ENCODE results near the gene PRG3.

Gene PRG3

GRCh38 chr11:57353036-57353435 lies 27.9 kb downstream of the PRG3 start:
- Histone ChIP-seq H3K36me3 (ENCODE audit: control insufficient read depth, insufficient read depth, low read length) (no peaks in the 10 kb centered on the region), H3K4me3 (ENCODE audit: insufficient read depth, low read depth, low read length) (no peak overlapping the region)
- 49 to 64% methylated on average over 5 of the region's 5 CpGs for WGBS, 2 experiments

GRCh38 chr11:57349491-57350274 lies 31.3 kb downstream of the PRG3 start:
- peak overlapping the region; percentile 6 for H3K4me3 ChIP-seq (ENCODE audit: insufficient read depth, low read depth, low read length)
- H3K27ac ChIP-seq (ENCODE audit: insufficient read depth, low read depth, low read length, poor library complexity, severe bottlenecking), result no peak overlapping the region
- 19 to 20% methylated on average over 31 of the region's 31 CpGs for WGBS, 2 experiments
- H3K27me3 ChIP-seq (ENCODE audit: control insufficient read depth, insufficient read depth, low read length, poor library complexity, severe bottlenecking), result no peaks in the 10 kb centered on the region
- H3K4me1 ChIP-seq (ENCODE audit: control insufficient read depth, insufficient read depth, low read length), result peaks cover 25% of the 10 kb centered on the region
- no peaks in the 10 kb centered on the region for H3K9me3 ChIP-seq (ENCODE audit: control insufficient read depth, low read length)
- no peaks in the 10 kb centered on the region for H3K36me3 ChIP-seq (ENCODE audit: control insufficient read depth, insufficient read depth, low read length)

More at GRCh38 chr11:57353036-57353435, 27.9 kb downstream of the PRG3 start:
- H3K27me3 ChIP-seq (ENCODE audit: control insufficient read depth, insufficient read depth, low read length, poor library complexity, severe bottlenecking), result no peaks in the 10 kb centered on the region
- no peaks in the 10 kb centered on the region for H3K9me3 ChIP-seq (ENCODE audit: control insufficient read depth, low read length)
- H3K4me1 ChIP-seq (ENCODE audit: control insufficient read depth, insufficient read depth, low read length), result peaks cover 25% of the 10 kb centered on the region
- peak overlapping the region; percentile 83 for H3K27ac ChIP-seq (ENCODE audit: insufficient read depth, low read depth, low read length, poor library complexity, severe bottlenecking)

- 92 to 93% methylated on average over 14 of the region's 14 CpGs for WGBS, 2 experiments
- Histone ChIP-seq H3K4me1 (ENCODE audit: control insufficient read depth, insufficient read depth, low read length) (peaks cover 18% of the 10 kb centered on the region), H3K27ac (ENCODE audit: insufficient read depth, low read depth, low read length, poor library complexity, severe bottlenecking) (no peak overlapping the region)
Observed at GRCh38 chr11:57348636-57349313, 32.2 kb downstream of the PRG3 start.

GRCh38 chr11:57348052-57348451 lies 32.9 kb downstream of the PRG3 start:
- Histone ChIP-seq H3K9me3 (ENCODE audit: control insufficient read depth, low read length) (no peaks in the 10 kb centered on the region), H3K4me1 (ENCODE audit: control insufficient read depth, insufficient read depth, low read length) (peaks cover 15% of the 10 kb centered on the region), H3K27me3 (ENCODE audit: control insufficient read depth, insufficient read depth, low read length, poor library complexity, severe bottlenecking) (no peaks in the 10 kb centered on the region), H3K4me3 (ENCODE audit: insufficient read depth, low read depth, low read length) (no peak overlapping the region), H3K36me3 (ENCODE audit: control insufficient read depth, insufficient read depth, low read length) (no peaks in the 10 kb centered on the region), H3K27ac (ENCODE audit: insufficient read depth, low read depth, low read length, poor library complexity, severe bottlenecking) (no peak overlapping the region)
- WGBS, 2 experiments, result 75 to 83% methylated on average over 7 of the region's 7 CpGs

More at GRCh38 chr11:57348636-57349313, 32.2 kb downstream of the PRG3 start:
- no peaks in the 10 kb centered on the region for H3K27me3 ChIP-seq (ENCODE audit: control insufficient read depth, insufficient read depth, low read length, poor library complexity, severe bottlenecking)
- no peaks in the 10 kb centered on the region for H3K36me3 ChIP-seq (ENCODE audit: control insufficient read depth, insufficient read depth, low read length)
- H3K4me3 ChIP-seq (ENCODE audit: insufficient read depth, low read depth, low read length), result no peak overlapping the region
- no peaks in the 10 kb centered on the region for H3K9me3 ChIP-seq (ENCODE audit: control insufficient read depth, low read length)

GRCh38 chr11:57347336-57347735 lies 33.6 kb downstream of the PRG3 start:
- no peaks in the 10 kb centered on the region for H3K9me3 ChIP-seq (ENCODE audit: control insufficient read depth, low read length)
- no peak overlapping the region for H3K4me3 ChIP-seq (ENCODE audit: insufficient read depth, low read depth, low read length)
- 90 to 94% methylated on average over 9 of the region's 9 CpGs for WGBS, 2 experiments
- peaks cover 10% of the 10 kb centered on the region for H3K4me1 ChIP-seq (ENCODE audit: control insufficient read depth, insufficient read depth, low read length)
- H3K27ac ChIP-seq (ENCODE audit: insufficient read depth, low read depth, low read length, poor library complexity, severe bottlenecking), result no peak overlapping the region
- H3K27me3 ChIP-seq (ENCODE audit: control insufficient read depth, insufficient read depth, low read length, poor library complexity, severe bottlenecking), result no peaks in the 10 kb centered on the region
- H3K36me3 ChIP-seq (ENCODE audit: control insufficient read depth, insufficient read depth, low read length), result no peaks in the 10 kb centered on the region

- no peaks in the 10 kb centered on the region for H3K27me3 ChIP-seq (ENCODE audit: control insufficient read depth, insufficient read depth, low read length, poor library complexity, severe bottlenecking)
- no peaks in the 10 kb centered on the region for H3K36me3 ChIP-seq (ENCODE audit: control insufficient read depth, insufficient read depth, low read length)
- no peak overlapping the region for H3K4me3 ChIP-seq (ENCODE audit: insufficient read depth, low read depth, low read length)
- H3K27ac ChIP-seq (ENCODE audit: insufficient read depth, low read depth, low read length, poor library complexity, severe bottlenecking), result no peak overlapping the region
- H3K4me1 ChIP-seq (ENCODE audit: control insufficient read depth, insufficient read depth, low read length), result peaks cover 10% of the 10 kb centered on the region
- H3K9me3 ChIP-seq (ENCODE audit: control insufficient read depth, low read length), result no peaks in the 10 kb centered on the region
- 25% methylated on average over 11 of the region's 11 CpGs for WGBS, 2 experiments
Observed at GRCh38 chr11:57345555-57346211, 35.3 kb downstream of the PRG3 start.

- Histone ChIP-seq H3K27me3 (ENCODE audit: control insufficient read depth, insufficient read depth, low read length, poor library complexity, severe bottlenecking) (no peaks in the 10 kb centered on the region), H3K27ac (ENCODE audit: insufficient read depth, low read depth, low read length, poor library complexity, severe bottlenecking) (no peak overlapping the region), H3K4me1 (ENCODE audit: control insufficient read depth, insufficient read depth, low read length) (peaks cover 12% of the 10 kb centered on the region), H3K4me3 (ENCODE audit: insufficient read depth, low read depth, low read length) (no peak overlapping the region), H3K9me3 (ENCODE audit: control insufficient read depth, low read length) (no peaks in the 10 kb centered on the region), H3K36me3 (ENCODE audit: control insufficient read depth, insufficient read depth, low read length) (no peaks in the 10 kb centered on the region)
- 95 to 96% methylated on average over 10 of the region's 10 CpGs for WGBS, 2 experiments
Observed at GRCh38 chr11:57344826-57345225, 36.1 kb downstream of the PRG3 start.

- Histone ChIP-seq H3K36me3 (ENCODE audit: control insufficient read depth, insufficient read depth, low read length) (no peaks in the 10 kb centered on the region), H3K4me3 (ENCODE audit: insufficient read depth, low read depth, low read length) (no peak overlapping the region), H3K4me1 (ENCODE audit: control insufficient read depth, insufficient read depth, low read length) (peaks cover 18% of the 10 kb centered on the region), H3K9me3 (ENCODE audit: control insufficient read depth, low read length) (no peaks in the 10 kb centered on the region), H3K27me3 (ENCODE audit: control insufficient read depth, insufficient read depth, low read length, poor library complexity, severe bottlenecking) (no peaks in the 10 kb centered on the region), H3K27ac (ENCODE audit: insufficient read depth, low read depth, low read length, poor library complexity, severe bottlenecking) (no peak overlapping the region)
- 68 to 78% methylated on average over 6 to 7 of the region's 7 CpGs for WGBS, 2 experiments
Observed at GRCh38 chr11:57343825-57344224, 37.1 kb downstream of the PRG3 start.

- no peak overlapping the region for H3K4me3 ChIP-seq (ENCODE audit: insufficient read depth, low read depth, low read length)
- H3K36me3 ChIP-seq (ENCODE audit: control insufficient read depth, insufficient read depth, low read length), result no peaks in the 10 kb centered on the region
- no peaks in the 10 kb centered on the region for H3K9me3 ChIP-seq (ENCODE audit: control insufficient read depth, low read length)
- H3K27me3 ChIP-seq (ENCODE audit: control insufficient read depth, insufficient read depth, low read length, poor library complexity, severe bottlenecking), result no peaks in the 10 kb centered on the region
- H3K4me1 ChIP-seq (ENCODE audit: control insufficient read depth, insufficient read depth, low read length), result peaks cover 23% of the 10 kb centered on the region
- WGBS, 2 experiments, result 81% methylated on average over 11 of the region's 11 CpGs
- no peak overlapping the region for H3K27ac ChIP-seq (ENCODE audit: insufficient read depth, low read depth, low read length, poor library complexity, severe bottlenecking)
Observed at GRCh38 chr11:57342702-57343101, 38.2 kb downstream of the PRG3 start.

GRCh38 chr11:57341250-57341808 lies 39.6 kb downstream of the PRG3 start:
- H3K27me3 ChIP-seq (ENCODE audit: control insufficient read depth, insufficient read depth, low read length, poor library complexity, severe bottlenecking), result no peaks in the 10 kb centered on the region
- H3K36me3 ChIP-seq (ENCODE audit: control insufficient read depth, insufficient read depth, low read length), result no peaks in the 10 kb centered on the region
- WGBS, 2 experiments, result 89 to 93% methylated on average over 6 of the region's 6 CpGs
- no peak overlapping the region for H3K4me3 ChIP-seq (ENCODE audit: insufficient read depth, low read depth, low read length)
- H3K4me1 ChIP-seq (ENCODE audit: control insufficient read depth, insufficient read depth, low read length), result peaks cover 23% of the 10 kb centered on the region
- H3K27ac ChIP-seq (ENCODE audit: insufficient read depth, low read depth, low read length, poor library complexity, severe bottlenecking), result no peak overlapping the region
- H3K9me3 ChIP-seq (ENCODE audit: control insufficient read depth, low read length), result no peaks in the 10 kb centered on the region

All from ectodermal cell (in vitro differentiated cells).